HEK293 (cell line): ENCODE data around the gene IRF1.

Experiments
- CTCF ChIA-PET: fragments of 350-600 bp; formaldehyde crosslinking; extraction: SDS; loops from one replicate; lab custom pipeline; 2021; ENCODE audit warnings: antibody characterized with exemption; lab: Yijun Ruan, JAX
- POLR2A ChIA-PET: fragments of 300-600 bp; formaldehyde crosslinking; extraction: SDS; loops from one replicate; lab custom pipeline; 2020; ENCODE audit warnings: antibody characterized with exemption, inconsistent platforms; lab: Yijun Ruan, JAX
- H3K27ac ChIP-seq: fragments of 200-500 bp; sonication (Bioruptor generic); 2 replicates; pipeline ENCODE4 v1.5.1; 2014; ENCODE audit warnings: low read depth, low read length, control low read depth, inconsistent platforms; ENCODE audit errors: extremely low read depth
- H3K36me3 ChIP-seq, 2 experiments: fragments of 200-500 bp in 1 of 2; sonication (Bioruptor generic) in 1 of 2; 1 replicate in 1 of 2; 2 replicates in 1 of 2; pipeline ENCODE4 v1.5.1; 2014 to 2017; ENCODE audit warnings: inconsistent platforms in 2 of 2, low read length in 2 of 2; ENCODE audit not compliant: control insufficient read depth in 2 of 2, insufficient read depth in 1 of 2
- H3K4me1 ChIP-seq: fragments of 200-500 bp; sonication (Bioruptor generic); 2 replicates; pipeline ENCODE4 v1.5.1; 2014; ENCODE audit warnings: mild to moderate bottlenecking, low read length, inconsistent platforms; ENCODE audit not compliant: control insufficient read depth, insufficient read depth
- H3K4me3 ChIP-seq: 2 replicates; pipeline ENCODE4 v1.5.1; 2011; ENCODE audit warnings: low read depth, mild to moderate bottlenecking, control low read depth, low read length, moderate library complexity
- H3K9me3 ChIP-seq: fragments of 200-500 bp; sonication (Bioruptor generic); 2 replicates; pipeline ENCODE4 v1.5.1; 2014; ENCODE audit warnings: low read depth, low read length, inconsistent platforms; ENCODE audit not compliant: control insufficient read depth, insufficient read depth
- EGR2 ChIP-seq: fragments of 450-650 bp; formaldehyde crosslinking; IDR thresholded peaks from 2 replicates; pipeline ENCODE4 v1.5.1; 2016; ENCODE audit warnings: low read depth, missing biosample characterization, missing genetic modification characterization
- HIC1 ChIP-seq: fragments of 450-650 bp; formaldehyde crosslinking; IDR thresholded peaks from 2 replicates; pipeline ENCODE4 v1.5.1; 2016; ENCODE audit warnings: missing biosample characterization, missing genetic modification characterization
- MEIS1 ChIP-seq: sonication (generic); formaldehyde crosslinking; IDR thresholded peaks from 2 replicates; pipeline ENCODE4 v1.8.1; 2022; ENCODE audit warnings: missing genetic modification reagents, mild to moderate bottlenecking, borderline replicate concordance
- MYNN ChIP-seq: fragments of 450-650 bp; formaldehyde crosslinking; IDR thresholded peaks from 2 replicates; pipeline ENCODE4 v1.5.1; 2016; ENCODE audit warnings: missing biosample characterization, missing genetic modification characterization, borderline replicate concordance
- OSR2 ChIP-seq: fragments of 450-650 bp; formaldehyde crosslinking; IDR thresholded peaks from 2 replicates; pipeline ENCODE4 v1.5.1; 2016; ENCODE audit warnings: missing biosample characterization, missing genetic modification characterization
- WT1 ChIP-seq: fragments of 450-650 bp; formaldehyde crosslinking; IDR thresholded peaks from 2 replicates; pipeline ENCODE4 v1.5.1; 2016; ENCODE audit warnings: missing biosample characterization, missing genetic modification characterization
- ZBTB10 ChIP-seq: fragments of 450-650 bp; formaldehyde crosslinking; IDR thresholded peaks from 2 replicates; pipeline ENCODE4 v1.5.1; 2016; ENCODE audit warnings: missing biosample characterization, missing genetic modification characterization
- ZBTB26 ChIP-seq: fragments of 450-650 bp; formaldehyde crosslinking; optimal IDR thresholded peaks from 2 replicates; pipeline ENCODE3; 2016; ENCODE audit warnings: missing biosample characterization, mild to moderate bottlenecking, missing genetic modification characterization
- ZNF19 ChIP-seq: fragments of 450-650 bp; formaldehyde crosslinking; IDR thresholded peaks from 2 replicates; pipeline ENCODE4; 2016; ENCODE audit warnings: missing biosample characterization, missing genetic modification characterization, low read depth
- ZNF2 ChIP-seq: fragments of 450-650 bp; formaldehyde crosslinking; IDR thresholded peaks from 2 replicates; pipeline ENCODE4 v1.5.1; 2016; ENCODE audit warnings: missing biosample characterization, missing genetic modification characterization
- ZNF211 ChIP-seq: fragments of 450-650 bp; formaldehyde crosslinking; IDR thresholded peaks from 2 replicates; pipeline ENCODE4 v1.5.1; 2016; ENCODE audit warnings: low read depth, missing biosample characterization, missing genetic modification characterization
- ZNF223 ChIP-seq: fragments of 450-650 bp; formaldehyde crosslinking; IDR thresholded peaks from 2 replicates; pipeline ENCODE4 v1.5.1; 2016; ENCODE audit warnings: missing biosample characterization, missing genetic modification characterization
- ZNF280C ChIP-seq: fragments of 450-650 bp; formaldehyde crosslinking; IDR thresholded peaks from 2 replicates; pipeline ENCODE4 v1.5.1; 2016; ENCODE audit warnings: missing biosample characterization, missing genetic modification characterization
- ZNF341 ChIP-seq: fragments of 450-650 bp; formaldehyde crosslinking; IDR thresholded peaks from 2 replicates; pipeline ENCODE4; 2016; ENCODE audit warnings: low read depth, missing biosample characterization, missing genetic modification characterization
- ZNF354C ChIP-seq: fragments of 450-650 bp; formaldehyde crosslinking; IDR thresholded peaks from 2 replicates; pipeline ENCODE4 v1.5.1; 2016; ENCODE audit warnings: missing biosample characterization, missing genetic modification characterization, low read depth, borderline replicate concordance
- ZNF530 ChIP-seq: fragments of 450-650 bp; formaldehyde crosslinking; IDR thresholded peaks from 2 replicates; pipeline ENCODE4 v1.5.1; 2016; ENCODE audit warnings: low read depth, missing biosample characterization, missing genetic modification characterization
- ZNF571 ChIP-seq: fragments of 450-650 bp; formaldehyde crosslinking; IDR thresholded peaks from 2 replicates; pipeline ENCODE4 v1.5.0; 2017; ENCODE audit warnings: missing biosample characterization, missing genetic modification characterization
- ZNF645 ChIP-seq: fragments of 450-650 bp; formaldehyde crosslinking; IDR thresholded peaks from 2 replicates; pipeline ENCODE4; 2016; ENCODE audit warnings: missing biosample characterization, missing genetic modification characterization
- ZNF670 ChIP-seq: fragments of 450-650 bp; formaldehyde crosslinking; IDR thresholded peaks from 2 replicates; pipeline ENCODE4 v1.5.1; 2016; ENCODE audit warnings: missing biosample characterization, missing genetic modification characterization, low read depth
- ZNF692 ChIP-seq: fragments of 450-650 bp; formaldehyde crosslinking; IDR thresholded peaks from 2 replicates; pipeline ENCODE4 v1.5.1; 2016; ENCODE audit warnings: missing biosample characterization, missing genetic modification characterization

Gene IRF1

GRCh38 chr5:132483101-132483500 is 7.5 kb downstream of the IRF1 start:
- TF ChIP-seq ZNF211 (no peak), ZBTB26 (no peak), ZNF19 (no peak), MYNN (no peak)
- ChIA-PET POLR2A (no interaction called here), CTCF (no interaction called here)
- no peak overlapping the region for H3K4me3 ChIP-seq
- no peaks in the 10 kb centered on the region for H3K4me1 ChIP-seq
- H3K36me3 ChIP-seq: peaks cover 0 to 47% of the 10 kb centered on the region in 2 experiments; a peak in 2 of 3 replicates
- H3K27ac ChIP-seq: no peak overlapping the region
- H3K9me3 ChIP-seq: no peaks in the 10 kb centered on the region

GRCh38 chr5:132481596-132482211 is 8.9 kb downstream of the IRF1 start:
- no peaks in the 10 kb centered on the region for H3K9me3 ChIP-seq
- H3K36me3 ChIP-seq: peaks cover 0 to 33% of the 10 kb centered on the region in 2 experiments; a peak in 2 of 3 replicates
- no peak overlapping the region for H3K27ac ChIP-seq
- H3K4me3 ChIP-seq: no peak overlapping the region
- no peaks in the 10 kb centered on the region for H3K4me1 ChIP-seq
- ChIA-PET CTCF (no interaction called here), POLR2A (interaction anchor here (4.6 kb wide), 1 partner anchor 8 kb away, joined by 24 read pairs; the partner anchor contains the start of gene IRF1)
- TF ChIP-seq ZNF211: no peak
- TF ChIP-seq ZNF670: no peak
- no peak for TF ChIP-seq HIC1 (tag by site-specific recombination)
- no peak for TF ChIP-seq EGR2
- no peak for TF ChIP-seq ZNF354C (tag by site-specific recombination)
- TF ChIP-seq ZNF341 (tag by site-specific recombination): no peak
- TF ChIP-seq ZNF692 (tag by site-specific recombination): no peak
- TF ChIP-seq OSR2 (tag by site-specific recombination): no peak
- no peak for TF ChIP-seq ZNF2 (tag by site-specific recombination)
- no peak for TF ChIP-seq ZBTB10 (tag by site-specific recombination)
- no peak for TF ChIP-seq MEIS1 (CRISPR knock-in tag)
- TF ChIP-seq ZNF223 (tag by site-specific recombination): no peak
- no peak for TF ChIP-seq ZNF645 (tag by site-specific recombination)
- no peak for TF ChIP-seq ZNF571 (tag by site-specific recombination)
- no peak for TF ChIP-seq WT1
- no peak for TF ChIP-seq ZNF280C (tag by site-specific recombination)
- no peak for TF ChIP-seq ZNF530
